Neutrophil (primary cell): Measurements from ENCODE around the gene CCDC92B.

Experiments used
- H3K27ac ChIP-seq: fragments of 200-600 bp; sonication (generic); 2 replicates; pipeline ENCODE4 v1.5.1; 2016; ENCODE audit warnings: mild to moderate bottlenecking, moderate library complexity
- H3K27me3 ChIP-seq: fragments of 200-600 bp; sonication (generic); 2 replicates; pipeline ENCODE4 v1.6.0; 2016; ENCODE audit warnings: mild to moderate bottlenecking
- H3K36me3 ChIP-seq: fragments of 200-600 bp; sonication (generic); 2 replicates; pipeline ENCODE4 v1.5.1; 2017
- H3K4me1 ChIP-seq, 2 experiments: fragments of 200-600 bp in 1 of 2; sonication (generic) in 1 of 2; 1 replicate in 1 of 2; 2 replicates in 1 of 2; pipeline versions ENCODE4 v1.5.1 to v1.6.1; 2013 to 2016; ENCODE audit warnings: low read depth in 1 of 2, low read length in 1 of 2, mild to moderate bottlenecking in 1 of 2, moderate library complexity in 1 of 2; ENCODE audit not compliant: control insufficient read depth in 1 of 2, insufficient read depth in 1 of 2
- H3K4me3 ChIP-seq, 2 experiments: fragments of 200-600 bp in 1 of 2; sonication (generic) in 1 of 2; 1 replicate in 1 of 2; 2 replicates in 1 of 2; pipeline ENCODE4 v1.5.1; 2013 to 2016; ENCODE audit warnings: low read depth in 1 of 2, low read length in 1 of 2, mild to moderate bottlenecking in 1 of 2, moderate library complexity in 1 of 2
- H3K9me3 ChIP-seq: fragments of 200-600 bp; sonication (generic); 2 replicates; pipeline ENCODE4 v1.5.1; 2016
- TF ChIP-seq, protein P1 (sequence below): fragments of 200-600 bp; sonication (generic); IDR thresholded peaks from 2 replicates; pipeline ENCODE4 v1.5.1; 2016; ENCODE audit warnings: antibody characterized with exemption

CCDC92B gene

GRCh38 chr17:2723997-2724783 is 25.3 kb downstream of the CCDC92B start:
- H3K4me1 ChIP-seq: peaks cover 5 to 12% of the 10 kb centered on the region in 2 experiments
- H3K4me3 ChIP-seq: no peak overlapping the region
- H3K27me3 ChIP-seq: peaks cover 62% of the 10 kb centered on the region
- no peaks in the 10 kb centered on the region for H3K36me3 ChIP-seq
- no peak overlapping the region for H3K27ac ChIP-seq
- H3K9me3 ChIP-seq: no peaks in the 10 kb centered on the region
- TF ChIP-seq, protein P1, sequence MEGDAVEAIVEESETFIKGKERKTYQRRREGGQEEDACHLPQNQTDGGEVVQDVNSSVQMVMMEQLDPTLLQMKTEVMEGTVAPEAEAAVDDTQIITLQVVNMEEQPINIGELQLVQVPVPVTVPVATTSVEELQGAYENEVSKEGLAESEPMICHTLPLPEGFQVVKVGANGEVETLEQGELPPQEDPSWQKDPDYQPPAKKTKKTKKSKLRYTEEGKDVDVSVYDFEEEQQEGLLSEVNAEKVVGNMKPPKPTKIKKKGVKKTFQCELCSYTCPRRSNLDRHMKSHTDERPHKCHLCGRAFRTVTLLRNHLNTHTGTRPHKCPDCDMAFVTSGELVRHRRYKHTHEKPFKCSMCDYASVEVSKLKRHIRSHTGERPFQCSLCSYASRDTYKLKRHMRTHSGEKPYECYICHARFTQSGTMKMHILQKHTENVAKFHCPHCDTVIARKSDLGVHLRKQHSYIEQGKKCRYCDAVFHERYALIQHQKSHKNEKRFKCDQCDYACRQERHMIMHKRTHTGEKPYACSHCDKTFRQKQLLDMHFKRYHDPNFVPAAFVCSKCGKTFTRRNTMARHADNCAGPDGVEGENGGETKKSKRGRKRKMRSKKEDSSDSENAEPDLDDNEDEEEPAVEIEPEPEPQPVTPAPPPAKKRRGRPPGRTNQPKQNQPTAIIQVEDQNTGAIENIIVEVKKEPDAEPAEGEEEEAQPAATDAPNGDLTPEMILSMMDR: no peak

DNA sequence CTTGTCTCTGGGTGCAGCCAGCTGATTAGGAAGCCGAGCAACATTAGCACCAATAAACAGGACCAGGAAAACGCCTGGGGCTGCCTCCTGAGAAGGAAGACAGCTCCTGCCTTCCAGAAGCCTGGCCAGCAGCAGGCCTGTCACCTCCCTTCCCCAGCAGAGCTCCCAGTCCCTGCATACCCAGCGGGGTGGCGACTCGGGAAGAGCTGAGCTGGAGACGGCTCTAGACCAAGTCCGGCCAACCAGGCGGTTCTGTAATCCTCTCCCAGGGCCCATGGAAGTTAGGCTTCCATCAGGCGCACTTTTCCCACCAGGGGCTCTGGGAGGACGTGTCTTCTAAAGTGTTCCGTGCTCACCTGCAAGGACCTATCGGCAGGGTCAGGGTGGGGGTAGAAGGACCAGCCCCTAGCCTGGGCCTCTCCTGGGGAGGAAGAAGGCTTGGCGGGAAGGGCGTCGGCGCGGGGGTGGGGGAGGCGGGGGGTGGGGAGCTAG is 25.9 kb downstream of the CCDC92B start:
- TF ChIP-seq, protein P1: no peak
- peaks cover 62% of the 10 kb centered on the region for H3K27me3 ChIP-seq

GRCh38 chr17:2722611-2723010 is 26.8 kb downstream of the CCDC92B start:
- TF ChIP-seq, protein P1: no peak
- Histone ChIP-seq H3K27me3 (peaks cover 62% of the 10 kb centered on the region), H3K36me3 (no peaks in the 10 kb centered on the region), H3K27ac (no peak overlapping the region), H3K9me3 (no peaks in the 10 kb centered on the region), H3K4me3 (no peak overlapping the region), H3K4me1 (peaks cover 5 to 12% of the 10 kb centered on the region in 2 experiments)

More for the DNA sequence above, 25.9 kb downstream of the CCDC92B start:
- Histone ChIP-seq H3K9me3 (no peaks in the 10 kb centered on the region), H3K4me1 (peaks cover 5 to 12% of the 10 kb centered on the region in 2 experiments), H3K27ac (no peak overlapping the region), H3K36me3 (no peaks in the 10 kb centered on the region), H3K4me3 (no peak overlapping the region)

DNA sequence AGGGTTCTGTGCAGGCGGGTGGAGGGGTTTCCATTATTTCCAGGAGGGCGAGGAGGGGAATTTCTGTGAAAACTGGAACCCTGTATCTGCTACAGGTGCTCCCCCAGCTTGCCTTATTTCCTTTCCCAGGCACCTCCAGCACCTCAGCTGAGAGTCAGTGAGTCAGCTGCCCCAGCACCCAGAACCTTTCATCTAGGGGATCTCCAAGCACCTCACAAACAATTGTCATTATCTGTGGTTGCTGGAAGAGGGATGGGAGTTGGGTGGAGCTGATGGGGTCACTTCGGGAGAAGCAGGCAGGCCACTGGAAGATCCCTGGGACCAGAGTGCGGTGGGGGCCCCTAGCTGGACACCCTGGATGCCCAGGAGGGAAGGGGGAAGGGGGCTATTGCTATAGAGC is 27.8 kb downstream of the CCDC92B start:
- Histone ChIP-seq H3K9me3 (no peaks in the 10 kb centered on the region), H3K27me3 (peaks cover 55% of the 10 kb centered on the region), H3K4me3 (no peak overlapping the region), H3K27ac (no peak overlapping the region), H3K4me1 (peaks cover 8 to 12% of the 10 kb centered on the region in 2 experiments), H3K36me3 (no peaks in the 10 kb centered on the region)
- TF ChIP-seq, protein P1: no peak

- H3K4me1 ChIP-seq: peaks cover 6 to 11% of the 10 kb centered on the region in 2 experiments
- H3K27ac ChIP-seq: no peak overlapping the region
- H3K27me3 ChIP-seq: peaks cover 38% of the 10 kb centered on the region
- no peak overlapping the region for H3K4me3 ChIP-seq
- TF ChIP-seq, protein P1: no peak
- H3K36me3 ChIP-seq: no peaks in the 10 kb centered on the region
- H3K9me3 ChIP-seq: no peaks in the 10 kb centered on the region
These were observed 29.6 kb downstream of the CCDC92B start for GRCh38 chr17:2719861-2720260.
